ES-I3 (cell line): ENCODE measurements around the gene CASP8.

Experiments used
- H3K36me3 ChIP-seq: 2 replicates; pipeline ENCODE4 v1.6.1; 2013; ENCODE audit warnings: mild to moderate bottlenecking, low read length, control low read depth, moderate library complexity; ENCODE audit not compliant: insufficient read depth
- H3K4me1 ChIP-seq: 2 replicates; pipeline ENCODE4 v1.6.1; 2013; ENCODE audit warnings: mild to moderate bottlenecking, control low read depth, low read length; ENCODE audit not compliant: insufficient read depth
- H3K9ac ChIP-seq: 2 replicates; pipeline ENCODE4 v1.6.1; 2013; ENCODE audit warnings: low read depth, mild to moderate bottlenecking, low read length, moderate library complexity
- H3K9me3 ChIP-seq: 2 replicates; pipeline ENCODE4 v1.6.1; 2013; ENCODE audit warnings: mild to moderate bottlenecking, low read length, moderate library complexity; ENCODE audit not compliant: control insufficient read depth, insufficient read depth

The CASP8 gene

DNA sequence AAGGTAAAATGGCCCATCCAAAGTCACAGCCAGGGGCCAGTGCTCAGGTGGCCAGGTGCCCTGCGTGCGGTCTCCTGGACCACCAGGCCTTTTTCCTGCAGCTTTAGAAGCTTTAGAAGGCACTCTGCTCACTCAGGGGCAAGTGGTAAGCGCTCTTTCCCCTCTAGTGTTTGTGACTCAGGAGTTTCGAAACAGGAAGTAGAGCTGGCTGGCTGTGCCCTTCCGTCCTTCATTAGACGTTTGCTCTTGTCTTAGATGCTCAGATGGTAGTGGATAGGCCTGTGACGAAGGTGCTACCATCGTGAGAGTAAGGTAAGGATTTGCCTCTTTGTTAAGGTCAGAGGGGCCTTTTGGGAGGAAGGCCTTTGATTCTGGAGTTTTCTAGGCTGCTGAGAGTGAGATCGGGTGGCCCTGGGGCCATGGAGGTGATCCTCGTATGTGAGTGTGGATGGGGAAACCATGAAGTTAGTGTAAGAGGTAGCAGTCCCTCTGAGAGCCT is at the start of gene CASP8:
Gene CASP8 (plus strand): TSS at position 235 of the 499 bp plus-strand sequence. CDS start 5,951 bp downstream, outside the sequence.
- Histone ChIP-seq H3K9me3 (no peaks in the 10 kb centered on the region), H3K36me3 (no peaks in the 10 kb centered on the region; the same call in 1 of the 2 replicates), H3K9ac (no peak within 1 kb of the TSS), H3K4me1 (peaks cover 15% of the 10 kb centered on the region)

DNA sequence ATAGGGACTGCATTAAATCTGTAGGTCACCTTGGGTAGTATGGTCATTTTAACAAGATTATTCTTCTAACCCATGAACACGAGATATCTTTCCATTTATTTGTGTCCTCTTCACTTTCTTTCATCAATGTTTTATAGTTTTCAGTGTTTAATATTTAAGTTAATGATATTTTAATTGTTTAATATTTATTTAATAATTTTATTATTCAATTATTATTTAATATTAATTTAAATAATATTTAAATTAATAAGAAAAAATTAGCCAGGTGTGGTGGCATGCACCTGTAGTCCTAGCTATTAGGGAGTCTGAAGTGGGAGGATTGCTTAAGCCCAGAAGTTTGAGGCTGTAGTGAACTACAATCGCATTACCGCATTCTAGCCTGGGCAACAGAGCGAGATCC is 44.4 kb upstream of the CASP8 start:
- Histone ChIP-seq H3K4me1 (peaks cover 16% of the 10 kb centered on the region), H3K9me3 (no peaks in the 10 kb centered on the region), H3K36me3 (no peaks in the 10 kb centered on the region), H3K9ac (no peak overlapping the region)

DNA sequence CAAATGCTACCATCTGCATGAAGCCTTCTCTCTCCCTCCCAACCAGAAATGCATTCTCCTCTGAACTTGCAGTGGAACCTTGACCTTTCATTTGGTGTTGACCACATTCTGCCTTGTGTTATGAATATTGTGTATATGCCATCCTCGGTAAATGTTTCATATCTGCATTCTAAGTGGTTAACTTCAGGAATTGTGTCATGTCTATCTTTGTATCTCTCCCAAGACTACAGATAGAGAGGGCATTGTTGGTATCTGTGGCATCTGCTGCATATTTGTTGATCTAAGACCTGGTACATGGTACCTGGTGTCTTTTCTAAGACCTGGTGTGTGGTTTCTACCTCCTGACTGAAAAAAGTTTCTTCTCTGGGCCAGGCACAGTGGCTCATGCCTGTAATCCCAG is 43.4 kb upstream of the CASP8 start:
- Histone ChIP-seq H3K36me3 (no peaks in the 10 kb centered on the region), H3K9ac (no peak overlapping the region), H3K4me1 (peaks cover 16% of the 10 kb centered on the region), H3K9me3 (no peaks in the 10 kb centered on the region)

DNA sequence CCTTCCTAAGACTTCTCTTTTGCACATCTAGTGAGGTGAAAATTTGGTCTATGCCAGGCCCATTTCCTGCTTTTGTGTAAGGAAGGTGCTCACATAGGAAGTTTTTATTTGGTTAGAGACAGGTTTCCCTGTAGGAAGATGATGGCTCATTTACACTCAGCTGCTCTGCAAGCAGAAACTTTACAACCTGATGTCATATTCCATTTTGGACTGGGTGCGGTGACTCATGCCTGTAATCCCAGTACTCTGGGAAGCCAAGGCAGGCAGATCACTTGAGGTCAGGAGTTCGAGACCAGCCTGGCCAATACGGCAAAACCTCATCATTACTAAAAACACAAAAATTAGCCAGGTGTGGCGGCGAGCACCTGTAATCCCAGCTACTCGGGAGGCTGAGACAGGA is 41.6 kb upstream of the CASP8 start:
- H3K9me3 ChIP-seq = no peaks in the 10 kb centered on the region
- no peak overlapping the region for H3K9ac ChIP-seq
- no peaks in the 10 kb centered on the region for H3K36me3 ChIP-seq
- peaks cover 16% of the 10 kb centered on the region for H3K4me1 ChIP-seq

DNA sequence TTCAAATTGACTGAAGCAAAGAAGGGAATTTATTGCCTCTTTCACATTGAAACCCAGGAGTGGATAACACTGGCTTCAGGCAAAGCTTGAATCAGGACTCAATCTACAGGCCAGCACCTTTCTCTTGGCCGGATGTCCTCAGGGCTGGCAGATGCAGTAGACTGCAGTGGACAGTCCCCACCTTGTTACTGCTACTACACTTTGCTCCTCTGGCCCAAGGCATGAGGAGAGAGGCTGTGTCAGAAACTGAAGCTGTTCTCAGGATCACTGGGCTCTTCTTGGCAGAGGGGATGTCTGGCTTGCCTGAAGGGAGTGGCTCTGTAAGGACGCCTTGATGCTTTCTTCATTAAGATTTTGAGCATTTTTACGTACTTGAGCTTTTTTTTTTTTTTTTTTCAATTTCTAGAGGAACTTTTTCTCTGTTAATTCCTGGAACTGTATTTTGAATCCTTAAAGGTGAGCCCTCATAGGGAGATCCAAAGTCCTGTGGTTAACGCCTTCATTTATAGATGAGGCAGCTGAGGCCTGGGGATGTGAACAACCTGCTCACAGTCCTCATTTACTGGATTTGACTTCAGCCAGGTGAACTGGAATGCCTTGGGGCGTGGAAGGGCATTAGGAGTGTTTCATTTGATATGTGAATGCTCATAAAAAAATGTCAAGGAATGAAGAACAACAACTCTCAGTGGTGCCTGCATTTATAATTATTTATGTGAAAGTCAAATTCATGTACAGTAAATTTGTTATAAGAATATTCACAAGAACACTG is 40.8 kb upstream of the CASP8 start:
- Histone ChIP-seq H3K9me3 (no peaks in the 10 kb centered on the region), H3K9ac (no peak overlapping the region), H3K4me1 (peaks cover 16% of the 10 kb centered on the region), H3K36me3 (no peaks in the 10 kb centered on the region)

DNA sequence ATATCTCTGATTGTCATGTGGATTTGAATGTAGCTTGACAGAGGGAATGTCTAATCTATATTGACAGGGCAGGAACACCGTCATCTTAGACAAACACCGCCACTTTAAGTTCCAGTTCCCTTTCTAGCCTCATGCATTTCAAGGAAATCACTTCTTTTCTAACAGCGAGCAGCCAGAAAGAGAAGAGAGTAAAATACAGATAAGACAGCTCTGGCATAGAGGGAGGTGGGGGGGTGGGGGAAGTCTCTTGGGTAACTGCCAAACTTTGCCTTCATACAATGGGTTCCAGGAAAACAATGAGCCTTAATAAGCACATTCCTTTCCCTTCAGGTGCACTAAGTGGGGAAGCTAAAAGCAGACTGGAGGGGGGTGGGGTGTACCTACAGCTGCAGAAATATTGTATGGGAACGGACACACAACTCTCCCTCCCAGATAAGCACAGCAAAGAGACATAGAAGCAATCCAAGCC is 40.2 kb upstream of the CASP8 start:
- Histone ChIP-seq H3K9me3 (no peaks in the 10 kb centered on the region), H3K36me3 (no peaks in the 10 kb centered on the region), H3K9ac (no peak overlapping the region), H3K4me1 (peaks cover 16% of the 10 kb centered on the region)

DNA sequence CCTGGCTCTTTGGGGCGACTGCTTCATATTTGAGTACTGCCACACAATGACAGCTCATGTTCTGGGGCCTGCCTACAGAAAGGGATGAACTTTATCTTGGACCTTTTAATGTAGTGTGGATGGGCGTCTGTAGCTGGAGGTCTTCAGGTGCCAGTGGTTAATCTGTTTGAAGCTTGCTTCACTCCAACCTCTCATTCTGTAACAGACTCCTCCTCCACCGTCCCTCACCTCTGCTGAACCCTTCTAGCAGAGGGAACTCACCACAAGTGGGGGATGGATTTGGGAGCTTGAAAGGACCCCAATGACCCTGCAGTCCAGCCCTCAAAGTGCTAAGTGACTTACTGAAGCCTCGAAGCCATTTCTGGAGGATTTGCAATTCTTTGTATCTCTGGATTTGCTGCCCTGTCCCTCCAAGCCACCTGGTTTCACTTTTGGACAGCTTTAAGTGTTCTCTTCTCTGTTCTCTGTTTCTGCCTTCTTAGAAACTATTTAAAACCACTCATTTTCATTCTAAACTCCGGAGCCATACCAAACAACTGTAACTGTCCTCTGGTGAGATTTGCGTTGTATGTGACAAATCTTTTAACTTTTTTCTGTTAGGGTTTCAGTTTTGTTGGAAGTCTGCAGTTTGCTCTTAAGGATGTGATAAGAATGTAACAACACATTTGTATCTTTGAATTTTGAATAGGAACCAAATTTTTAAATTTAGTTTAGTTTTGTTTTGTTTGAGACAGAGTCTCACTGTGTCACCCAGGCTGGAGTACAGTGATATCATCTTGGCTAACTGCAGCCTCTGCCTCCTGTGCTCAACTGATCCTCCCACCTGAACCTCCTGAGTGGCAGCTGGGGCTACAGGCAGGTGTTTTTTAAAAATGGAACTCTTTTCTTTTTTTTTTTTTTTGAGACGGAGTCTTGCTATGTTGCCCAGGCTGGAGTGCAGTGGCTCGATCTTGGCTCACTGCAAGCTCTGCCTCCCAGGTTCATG is 37.0 kb upstream of the CASP8 start:
- Histone ChIP-seq H3K9me3 (no peaks in the 10 kb centered on the region), H3K4me1 (peaks cover 16% of the 10 kb centered on the region), H3K36me3 (no peaks in the 10 kb centered on the region), H3K9ac (no peak overlapping the region)

DNA sequence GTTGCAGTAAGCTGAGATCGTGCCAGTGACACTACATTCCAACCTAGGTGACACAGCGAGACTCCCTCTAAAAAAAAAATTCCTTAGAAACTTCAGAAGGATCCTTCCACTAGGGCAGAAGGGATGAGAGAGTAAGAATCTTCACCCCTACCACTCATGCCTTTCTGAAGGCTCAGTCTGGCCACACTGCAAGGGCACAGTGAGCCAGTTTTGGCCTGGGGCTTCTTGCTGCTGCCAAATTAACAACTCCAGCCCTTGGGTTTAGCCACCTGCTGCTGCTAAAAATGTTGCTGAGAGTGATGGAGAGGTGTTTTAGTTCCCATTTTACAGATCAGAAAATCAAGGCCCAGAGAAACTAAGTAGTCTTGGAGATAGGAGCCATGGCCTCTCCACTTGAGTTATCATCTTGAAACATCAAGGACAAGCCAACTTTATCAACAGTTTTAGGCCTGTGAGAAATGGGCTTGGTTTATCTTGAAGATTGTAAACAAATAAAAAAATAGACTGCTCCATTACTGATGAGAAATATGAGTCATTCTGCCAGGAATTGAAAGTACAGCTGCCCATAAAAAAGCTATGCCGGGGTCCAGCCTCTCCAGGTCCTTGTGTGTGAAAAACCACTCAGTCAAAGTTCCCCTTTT is 31.9 kb upstream of the CASP8 start:
- no peak overlapping the region for H3K9ac ChIP-seq
- peaks cover 3% of the 10 kb centered on the region; the same call in 1 of the 2 replicates for H3K4me1 ChIP-seq
- no peaks in the 10 kb centered on the region for H3K36me3 ChIP-seq
- H3K9me3 ChIP-seq = no peaks in the 10 kb centered on the region

DNA sequence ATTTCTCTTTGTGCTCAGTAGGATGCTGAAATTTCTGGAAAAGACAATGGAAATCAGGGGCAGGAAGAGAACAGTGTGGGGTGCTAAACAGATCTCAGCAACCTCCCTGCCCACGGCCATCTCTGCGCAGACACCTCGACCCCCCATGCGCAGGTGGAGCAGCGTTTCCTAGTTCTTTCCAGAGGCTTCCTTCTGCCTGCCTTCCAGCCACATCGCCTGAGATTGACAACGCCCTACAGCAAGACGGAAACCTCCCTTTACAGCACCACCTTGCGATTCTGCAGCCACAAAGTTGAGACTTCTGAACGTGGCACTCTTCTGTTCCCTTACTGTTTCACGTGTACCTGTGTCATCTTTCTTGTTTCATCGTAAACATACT is 31.4 kb upstream of the CASP8 start:
- no peaks in the 10 kb centered on the region for H3K9me3 ChIP-seq
- peaks cover 3% of the 10 kb centered on the region; the same call in 1 of the 2 replicates for H3K4me1 ChIP-seq
- no peaks in the 10 kb centered on the region for H3K36me3 ChIP-seq
- H3K9ac ChIP-seq = no peak overlapping the region

DNA sequence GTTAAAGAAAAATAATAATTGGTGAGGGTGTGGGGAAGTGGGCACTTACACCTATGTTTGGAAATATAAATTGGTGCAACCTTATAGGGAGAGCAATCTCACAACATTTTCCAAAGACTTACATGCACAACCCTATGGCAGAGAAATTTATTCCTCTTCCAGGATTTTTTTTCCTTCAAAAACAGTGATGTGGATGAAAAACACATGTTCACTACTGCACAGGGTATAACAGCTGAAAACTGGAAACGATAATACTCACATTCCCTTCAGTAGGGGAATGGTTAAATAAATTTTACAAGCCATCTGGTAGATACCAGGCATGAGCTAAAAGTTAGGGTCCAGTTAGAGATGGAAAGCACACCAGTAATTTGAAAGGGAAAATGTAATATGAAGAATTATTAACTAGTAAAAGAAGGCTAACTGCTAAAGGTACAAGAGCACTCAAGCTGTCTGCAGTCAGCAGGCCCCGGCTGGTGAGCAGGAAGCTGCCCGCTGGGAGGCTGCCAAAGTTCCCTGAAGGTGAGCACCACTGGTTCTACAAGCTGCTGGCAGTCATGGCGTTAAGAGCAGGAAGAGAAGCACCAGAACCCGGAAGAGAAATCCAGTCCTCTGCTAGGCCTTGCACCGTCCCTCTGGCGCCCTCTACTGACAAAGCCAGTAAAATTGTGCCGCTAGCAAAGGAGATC is 28.4 kb upstream of the CASP8 start:
- Histone ChIP-seq H3K9ac (peak overlapping the region; percentile 4; the same call in 1 of the 2 replicates), H3K9me3 (no peaks in the 10 kb centered on the region), H3K4me1 (peaks cover 3% of the 10 kb centered on the region; the same call in 1 of the 2 replicates), H3K36me3 (no peaks in the 10 kb centered on the region)

DNA sequence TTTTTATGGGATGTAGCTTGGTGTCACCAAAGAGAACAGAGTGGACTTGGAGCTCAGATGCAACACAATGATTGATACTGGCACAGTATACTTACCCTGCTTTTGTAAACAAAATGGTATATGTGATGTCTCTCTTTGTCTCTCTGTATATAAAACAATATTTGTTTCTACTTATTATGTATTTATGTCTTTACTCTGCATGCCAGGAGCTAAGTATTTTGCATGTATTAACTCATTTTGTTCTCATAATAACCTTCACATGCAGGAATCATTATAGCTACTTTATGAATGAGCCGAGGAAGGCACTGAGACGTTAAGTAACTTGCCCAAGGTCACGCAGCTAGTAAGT is 27.9 kb upstream of the CASP8 start:
- H3K9me3 ChIP-seq = no peaks in the 10 kb centered on the region
- H3K9ac ChIP-seq = no peak overlapping the region
- peaks cover 3% of the 10 kb centered on the region; the same call in 1 of the 2 replicates for H3K4me1 ChIP-seq
- no peaks in the 10 kb centered on the region for H3K36me3 ChIP-seq

DNA sequence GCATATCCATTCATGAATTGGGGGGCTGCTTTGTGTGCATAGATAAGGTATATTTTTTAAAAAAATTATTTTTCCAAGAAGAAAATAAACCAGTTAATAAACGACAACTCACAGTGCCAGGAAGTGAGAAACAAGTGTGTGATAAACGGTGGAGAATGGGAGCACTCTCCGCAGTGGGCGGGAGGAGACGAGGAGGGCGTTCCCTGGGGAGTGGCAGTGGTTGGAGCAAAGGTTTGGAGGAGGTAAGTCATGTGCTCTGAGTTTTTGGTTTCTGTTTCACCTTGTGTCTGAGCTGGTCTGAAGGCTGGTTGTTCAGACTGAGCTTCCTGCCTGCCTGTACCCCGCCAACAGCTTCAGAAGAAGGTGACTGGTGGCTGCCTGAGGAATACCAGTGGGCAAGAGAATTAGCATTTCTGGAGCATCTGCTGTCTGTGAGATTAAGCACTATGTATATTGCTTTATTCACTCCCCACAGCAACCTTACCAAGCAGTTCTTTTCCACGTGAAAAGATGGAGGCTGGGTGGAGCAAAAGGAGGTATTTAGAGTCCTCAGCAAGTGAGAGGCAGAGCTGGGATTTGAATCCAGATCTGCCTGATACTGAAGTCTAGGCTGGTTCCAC is 27.0 kb upstream of the CASP8 start:
- Histone ChIP-seq H3K9me3 (no peaks in the 10 kb centered on the region), H3K4me1 (peaks cover 3% of the 10 kb centered on the region; the same call in 1 of the 2 replicates), H3K9ac (peak overlapping the region; percentile 64), H3K36me3 (no peaks in the 10 kb centered on the region)
